Endodermal cell (in vitro differentiated cells): ENCODE results near the gene MRRF. TPM values are rescaled to one million over a fixed set of nuclear protein-coding genes. Genes with fewer than 3 reads are reported as not detected.
"Not testable (repeated sequence)": the region's sequence is repeated elsewhere in the genome, so short reads cannot be mapped to it uniquely, and the experiment has no call there.

Experiments
- DNase-seq: peaks from one replicate; pipeline ENCODE4 v3.0.0-alpha.2; 2017
- H3K27ac ChIP-seq: 2 replicates; pipeline ENCODE4 v1.5.1; 2013; ENCODE audit warnings: mild to moderate bottlenecking, low read depth, low read length, moderate library complexity
- H3K27me3 ChIP-seq: 2 replicates; pipeline ENCODE4 v1.6.1; 2013; ENCODE audit warnings: mild to moderate bottlenecking, low read length, moderate library complexity; ENCODE audit not compliant: insufficient read depth, control insufficient read depth, poor library complexity, severe bottlenecking
- H3K36me3 ChIP-seq: 2 replicates; pipeline ENCODE4 v1.7.0; 2013; ENCODE audit warnings: mild to moderate bottlenecking, low read length, moderate library complexity; ENCODE audit not compliant: control insufficient read depth, insufficient read depth
- H3K4me1 ChIP-seq: one replicate; pipeline ENCODE4 v1.7.0; 2013; ENCODE audit warnings: low read length; ENCODE audit not compliant: control insufficient read depth, insufficient read depth
- H3K4me3 ChIP-seq: 2 replicates; pipeline ENCODE4 v1.5.1; 2013; ENCODE audit warnings: mild to moderate bottlenecking, low read length, moderate library complexity
- H3K9ac ChIP-seq: 2 replicates; pipeline ENCODE4 v1.6.1; 2013; ENCODE audit warnings: mild to moderate bottlenecking, low read length, moderate library complexity; ENCODE audit not compliant: poor library complexity, severe bottlenecking; ENCODE audit errors: extremely low read depth
- H3K9me3 ChIP-seq: 2 replicates; pipeline ENCODE4 v1.6.1; 2013; ENCODE audit warnings: mild to moderate bottlenecking, low read length, moderate library complexity; ENCODE audit not compliant: control insufficient read depth
- H3K27ac Mint-ChIP-seq: 2 replicates; pipeline ENCODE4 v1.8.0; 2020; ENCODE audit warnings: mixed read lengths
- H3K27me3 Mint-ChIP-seq: 2 replicates; pipeline ENCODE4 v1.8.0; 2021; ENCODE audit warnings: mild to moderate bottlenecking, mixed read lengths; ENCODE audit not compliant: insufficient read depth
- H3K36me3 Mint-ChIP-seq: 2 replicates; pipeline ENCODE4 v1.8.0; 2020; ENCODE audit warnings: low read depth, mixed read lengths
- H3K4me1 Mint-ChIP-seq: 2 replicates; pipeline ENCODE4 v1.8.0; 2020; ENCODE audit warnings: mixed read lengths
- H3K4me3 Mint-ChIP-seq: 2 replicates; pipeline ENCODE4 v1.8.0; 2020; ENCODE audit warnings: mild to moderate bottlenecking, moderate library complexity, mixed read lengths
- H3K9me3 Mint-ChIP-seq: 2 replicates; pipeline ENCODE4 v1.8.0; 2020; ENCODE audit warnings: mild to moderate bottlenecking, mixed read lengths
- WGBS, 2 experiments: methylation state at CpG; one replicate each; pipeline versions ENCODE4 v1.1.5 to v1.1.7; 2013; ENCODE audit warnings: missing lambda C conversion rate in 2 of 2, mixed read lengths in 1 of 2; ENCODE audit not compliant: insufficient coverage in 1 of 2, insufficient read length in 1 of 2; 5-methylcytosine and 5-hydroxymethylcytosine counted together
- total RNA-seq, 2 donors: library from RNA; stranded (reverse); fragmentation: NEBNext Ultra II Directional in 1 of 2; extraction: Animal tissue kit (Norgen Biotek cat#: 25700) in 1 of 2; gene quantifications; 2 replicates in 1 of 2; 3 replicates in 1 of 2; pipeline ENCODE4 v1.2.1, GENCODE V29; 2021
- TF ChIP-seq, protein P1 (sequence below): fragments of 200-600 bp; sonication (generic); conservative IDR thresholded peaks from 2 replicates; pipeline ENCODE4 v1.5.0; 2021; ENCODE audit warnings: antibody characterized with exemption, mild to moderate bottlenecking

Gene MRRF
- total RNA-seq, 2 donors from 2014 or later: 25.8 to 27.6 TPM

DNA sequence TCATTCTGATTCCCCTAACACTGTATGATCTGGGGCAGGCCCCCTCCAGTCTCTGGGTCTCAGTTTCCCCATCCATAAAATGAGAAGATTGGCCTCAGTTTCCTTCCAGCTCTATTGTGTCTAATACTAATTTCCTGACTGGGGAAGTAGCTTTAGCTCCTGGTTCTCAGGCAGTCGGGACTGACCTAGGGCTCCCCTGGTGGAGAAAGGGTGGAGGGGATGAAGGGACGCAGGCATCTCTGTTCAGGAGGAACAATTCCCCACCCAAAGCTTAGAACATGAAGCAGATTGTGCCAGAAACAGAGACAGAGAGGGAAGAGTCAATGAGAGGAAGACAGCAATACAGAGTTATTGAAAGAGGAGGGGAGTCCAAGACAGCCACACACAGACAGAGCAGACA lies 91.9 kb downstream of the MRRF start:
- peak; percentile 82 for DNase-seq
- WGBS, 2 experiments: 19 to 33% methylated on average over 1 to 2 of the region's 2 CpGs

DNA sequence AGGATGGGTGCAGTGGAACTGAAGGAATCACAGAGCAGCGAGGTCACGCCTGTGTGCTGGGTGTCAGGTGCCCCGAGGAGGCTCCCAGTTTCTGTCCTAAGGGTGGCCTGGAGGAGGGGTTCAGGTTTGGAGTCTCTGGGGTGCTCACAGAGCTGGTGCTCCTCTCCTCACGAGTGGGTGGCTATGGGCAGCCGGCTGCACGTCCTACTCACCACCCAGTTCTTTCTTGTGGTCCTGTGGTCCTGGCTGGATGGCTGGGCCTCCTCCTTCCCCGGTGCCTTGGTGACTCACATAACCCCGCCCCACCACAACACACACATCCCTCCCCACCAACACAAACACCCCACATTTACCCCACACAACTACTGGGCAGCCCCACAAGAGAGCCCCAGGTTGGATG lies 96.2 kb downstream of the MRRF start:
- peaks cover 18% of the 10 kb centered on the region for H3K27me3 Mint-ChIP-seq
- peaks cover 3% of the 10 kb centered on the region for H3K4me1 ChIP-seq
- no peak overlapping the region for H3K4me3 ChIP-seq
- peaks cover 7% of the 10 kb centered on the region for H3K4me1 Mint-ChIP-seq
- H3K27ac ChIP-seq: no peak overlapping the region
- no peaks in the 10 kb centered on the region for H3K36me3 Mint-ChIP-seq
- no peak overlapping the region for H3K9ac ChIP-seq
- no peaks in the 10 kb centered on the region for H3K27me3 ChIP-seq
- H3K9me3 ChIP-seq: no peaks in the 10 kb centered on the region
- TF ChIP-seq, protein P1, sequence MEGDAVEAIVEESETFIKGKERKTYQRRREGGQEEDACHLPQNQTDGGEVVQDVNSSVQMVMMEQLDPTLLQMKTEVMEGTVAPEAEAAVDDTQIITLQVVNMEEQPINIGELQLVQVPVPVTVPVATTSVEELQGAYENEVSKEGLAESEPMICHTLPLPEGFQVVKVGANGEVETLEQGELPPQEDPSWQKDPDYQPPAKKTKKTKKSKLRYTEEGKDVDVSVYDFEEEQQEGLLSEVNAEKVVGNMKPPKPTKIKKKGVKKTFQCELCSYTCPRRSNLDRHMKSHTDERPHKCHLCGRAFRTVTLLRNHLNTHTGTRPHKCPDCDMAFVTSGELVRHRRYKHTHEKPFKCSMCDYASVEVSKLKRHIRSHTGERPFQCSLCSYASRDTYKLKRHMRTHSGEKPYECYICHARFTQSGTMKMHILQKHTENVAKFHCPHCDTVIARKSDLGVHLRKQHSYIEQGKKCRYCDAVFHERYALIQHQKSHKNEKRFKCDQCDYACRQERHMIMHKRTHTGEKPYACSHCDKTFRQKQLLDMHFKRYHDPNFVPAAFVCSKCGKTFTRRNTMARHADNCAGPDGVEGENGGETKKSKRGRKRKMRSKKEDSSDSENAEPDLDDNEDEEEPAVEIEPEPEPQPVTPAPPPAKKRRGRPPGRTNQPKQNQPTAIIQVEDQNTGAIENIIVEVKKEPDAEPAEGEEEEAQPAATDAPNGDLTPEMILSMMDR: no peak
- H3K36me3 ChIP-seq: no peaks in the 10 kb centered on the region
- H3K9me3 Mint-ChIP-seq: peaks cover 7% of the 10 kb centered on the region
- no peak overlapping the region for H3K27ac Mint-ChIP-seq
- WGBS, 2 experiments: 87 to 100% methylated on average over 1 to 8 of the region's 8 CpGs
- H3K4me3 Mint-ChIP-seq: no peak overlapping the region
- no peak for DNase-seq

More for the DNA sequence above, 91.9 kb downstream of the MRRF start:
- Mint-ChIP-seq H3K27ac (no peak overlapping the region), H3K27me3 (peaks cover 18% of the 10 kb centered on the region), H3K4me1 (peaks cover 4% of the 10 kb centered on the region), H3K4me3 (no peak overlapping the region), H3K36me3 (no peaks in the 10 kb centered on the region), H3K9me3 (peaks cover 11% of the 10 kb centered on the region)
- Histone ChIP-seq H3K27me3 (no peaks in the 10 kb centered on the region), H3K4me3 (no peak overlapping the region), H3K4me1 (no peaks in the 10 kb centered on the region), H3K27ac (no peak overlapping the region), H3K36me3 (no peaks in the 10 kb centered on the region), H3K9me3 (peaks cover 4% of the 10 kb centered on the region), H3K9ac (no peak overlapping the region)
- TF ChIP-seq, protein P1: peak; percentile 81

DNA sequence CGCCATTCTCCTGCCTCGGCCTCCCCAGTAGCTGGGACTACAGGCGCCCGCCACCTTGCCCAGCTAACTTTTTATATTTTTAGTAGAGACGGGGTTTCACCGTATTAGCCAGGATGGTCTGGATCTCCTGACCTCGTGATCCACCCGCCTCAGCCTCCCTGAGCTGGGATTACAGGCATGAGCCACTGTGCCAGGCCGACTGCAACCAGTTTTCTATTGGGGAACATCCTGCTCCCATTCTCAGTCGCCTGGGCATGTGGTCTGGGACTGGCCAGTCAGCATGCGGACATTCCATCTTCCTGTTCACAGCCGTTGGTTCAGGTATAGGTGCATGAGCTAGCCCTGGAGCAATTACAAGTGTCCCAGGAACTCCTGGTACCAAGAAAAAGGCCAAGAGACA lies 98.4 kb downstream of the MRRF start:
- Mint-ChIP-seq H3K4me1 (peaks cover 15% of the 10 kb centered on the region), H3K27me3 (peaks cover 15% of the 10 kb centered on the region)
- not testable (repeated sequence) for H3K27ac ChIP-seq, H3K4me3 Mint-ChIP-seq, H3K9ac ChIP-seq, H3K4me1 ChIP-seq, H3K36me3 Mint-ChIP-seq, DNase-seq, H3K36me3 ChIP-seq, H3K27ac Mint-ChIP-seq, H3K27me3 ChIP-seq, H3K9me3 Mint-ChIP-seq, H3K9me3 ChIP-seq, H3K4me3 ChIP-seq
- WGBS, 2 experiments: 93 to 95% methylated on average over 7 to 12 of the region's 12 CpGs
